Rectal smooth muscle tissue (tissue), 1 donor: ENCODE data around the gene SSBP4.
"Not testable (repeated sequence)": the region's sequence is repeated elsewhere in the genome, so short reads cannot be mapped to it uniquely, and the experiment has no call there.

Source experiments
- H3K27ac ChIP-seq: one replicate; pipeline ENCODE4 v1.7.0; 2013; ENCODE audit warnings: low read depth, low read length, inconsistent platforms
- H3K27me3 ChIP-seq: one replicate; pipeline ENCODE4 v1.7.0; 2013; ENCODE audit warnings: low read length; ENCODE audit not compliant: control insufficient read depth, insufficient read depth
- H3K36me3 ChIP-seq: one replicate; pipeline ENCODE4 v1.7.0; 2013; ENCODE audit warnings: low read length; ENCODE audit not compliant: control insufficient read depth, insufficient read depth
- H3K4me1 ChIP-seq: one replicate; pipeline ENCODE4 v1.7.0; 2013; ENCODE audit warnings: low read length; ENCODE audit not compliant: control insufficient read depth, insufficient read depth
- H3K4me3 ChIP-seq: one replicate; pipeline ENCODE4 v1.7.0; 2013; ENCODE audit warnings: low read length
- H3K9ac ChIP-seq: one replicate; pipeline ENCODE4 v1.7.0; 2013; ENCODE audit warnings: low read length

The SSBP4 gene

GRCh38 chr19:18419195-18419698 is at the start of gene SSBP4:
Gene SSBP4, plus strand, starts transcription at chr19:18419398. Its CDS starts 251 bp downstream, at chr19:18419649.
- peak within 1 kb of the TSS; percentile 52 for H3K9ac ChIP-seq
- H3K36me3 ChIP-seq, result no peaks in the 10 kb centered on the region
- peaks cover 29% of the 10 kb centered on the region for H3K4me1 ChIP-seq
- H3K27me3 ChIP-seq, result peaks cover 10% of the 10 kb centered on the region
- H3K27ac ChIP-seq, result peak within 1 kb of the TSS; percentile 91
- H3K4me3 ChIP-seq, result peak within 1 kb of the TSS; percentile 80

DNA sequence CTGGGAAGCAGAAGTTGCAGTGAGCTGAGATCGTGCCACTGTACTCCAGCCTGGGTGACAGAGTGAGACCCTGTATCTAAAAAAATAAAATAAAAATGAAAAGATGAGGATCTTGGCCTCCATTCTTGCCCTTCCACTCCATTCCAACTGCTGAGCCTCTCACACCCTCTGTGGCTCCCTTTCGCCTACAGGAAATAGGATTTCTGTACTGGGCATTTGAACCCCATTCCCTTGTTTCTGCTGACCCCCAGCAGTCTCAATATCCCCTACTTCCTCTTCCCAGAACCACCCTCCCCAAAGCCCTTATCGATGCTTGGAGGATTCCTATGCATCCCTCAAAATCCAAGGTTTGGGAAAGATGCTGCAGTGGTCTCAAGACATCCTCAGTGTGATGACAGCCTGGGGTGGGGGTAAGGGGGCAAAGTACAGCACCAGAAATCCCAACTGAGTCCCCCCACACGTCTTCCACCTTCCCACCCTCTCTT is 45.7 kb upstream of the SSBP4 start:
- H3K9ac ChIP-seq, result no peak overlapping the region
- no peaks in the 10 kb centered on the region for H3K36me3 ChIP-seq
- no peak overlapping the region for H3K27ac ChIP-seq
- no peak overlapping the region for H3K4me3 ChIP-seq
- H3K4me1 ChIP-seq, result peaks cover 5% of the 10 kb centered on the region
- H3K27me3 ChIP-seq, result no peaks in the 10 kb centered on the region

DNA sequence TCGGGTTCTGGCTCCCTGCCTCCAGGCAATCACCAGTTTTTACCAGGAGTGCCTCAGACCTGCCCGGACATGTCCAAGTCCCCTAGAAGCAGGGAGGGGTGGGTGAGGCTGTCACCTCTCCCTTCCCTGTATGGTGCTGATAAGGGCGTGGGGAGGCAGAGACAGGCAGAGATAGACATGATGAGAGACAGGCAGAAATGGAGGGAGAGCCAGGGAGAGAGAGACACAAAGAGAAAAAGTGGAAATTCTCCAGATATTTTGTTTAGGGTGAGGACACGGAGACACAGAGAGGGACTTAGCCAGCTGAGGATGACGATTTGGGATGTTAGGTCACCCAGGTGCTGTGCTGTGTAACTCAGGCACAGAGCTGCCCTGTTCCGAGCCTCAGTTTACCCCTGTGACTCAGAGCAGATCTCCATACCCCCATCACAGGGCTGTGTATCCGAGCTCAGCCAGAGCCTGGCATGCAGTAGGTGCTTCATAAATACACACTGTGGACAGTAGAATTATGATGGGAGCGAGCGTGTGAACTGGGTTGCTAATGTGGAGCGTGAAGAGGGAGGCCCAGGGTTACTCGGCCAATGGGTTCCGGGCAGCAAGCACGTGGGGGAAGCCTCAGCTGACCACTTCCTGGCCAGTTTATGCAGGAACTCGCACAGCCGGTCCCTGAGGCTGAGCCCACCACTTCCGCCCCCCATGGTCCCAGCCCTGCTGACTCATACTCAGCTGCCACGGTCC is 45.1 kb upstream of the SSBP4 start:
- no peaks in the 10 kb centered on the region for H3K36me3 ChIP-seq
- no peaks in the 10 kb centered on the region for H3K27me3 ChIP-seq
- no peak overlapping the region for H3K9ac ChIP-seq
- peaks cover 5% of the 10 kb centered on the region for H3K4me1 ChIP-seq
- peak overlapping the region; percentile 11 for H3K4me3 ChIP-seq
- H3K27ac ChIP-seq, result peak overlapping the region; percentile 65

DNA sequence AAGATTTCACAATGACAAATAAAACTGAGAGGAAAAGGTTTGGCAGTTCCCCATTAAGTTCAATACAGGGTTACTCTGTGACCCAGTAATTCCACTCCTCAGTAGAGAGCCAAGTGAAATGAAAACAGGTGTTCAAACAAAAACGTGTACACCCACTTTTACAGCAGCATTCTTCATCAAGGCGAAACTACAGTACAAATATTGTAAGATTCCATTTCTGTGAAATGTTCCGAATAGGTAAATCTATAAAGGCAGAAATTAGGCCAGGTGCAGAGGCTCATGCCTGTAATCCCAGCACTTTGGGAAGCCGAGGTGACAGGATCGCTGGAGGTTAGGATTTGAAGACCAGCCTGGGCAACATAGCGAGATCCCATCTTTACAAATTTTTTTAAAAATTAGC is 42.2 kb upstream of the SSBP4 start:
- H3K9ac ChIP-seq, result no peak overlapping the region
- H3K4me3 ChIP-seq, result no peak overlapping the region
- H3K36me3 ChIP-seq, result no peaks in the 10 kb centered on the region
- H3K27ac ChIP-seq, result no peak overlapping the region
- H3K27me3 ChIP-seq, result no peaks in the 10 kb centered on the region
- peaks cover 12% of the 10 kb centered on the region for H3K4me1 ChIP-seq

GRCh38 chr19:18379803-18380747 is 39.1 kb upstream of the SSBP4 start:
- Histone ChIP-seq H3K9ac (no peak overlapping the region), H3K4me1 (peaks cover 6% of the 10 kb centered on the region), H3K27ac (peak overlapping the region; percentile 45), H3K4me3 (no peak overlapping the region), H3K27me3 (no peaks in the 10 kb centered on the region), H3K36me3 (no peaks in the 10 kb centered on the region)

GRCh38 chr19:18380843-18381242 is 38.4 kb upstream of the SSBP4 start:
- H3K27ac ChIP-seq, result peak overlapping the region; percentile 45
- no peaks in the 10 kb centered on the region for H3K36me3 ChIP-seq
- peaks cover 6% of the 10 kb centered on the region for H3K4me1 ChIP-seq
- H3K9ac ChIP-seq, result no peak overlapping the region
- no peaks in the 10 kb centered on the region for H3K27me3 ChIP-seq
- H3K4me3 ChIP-seq, result no peak overlapping the region

DNA sequence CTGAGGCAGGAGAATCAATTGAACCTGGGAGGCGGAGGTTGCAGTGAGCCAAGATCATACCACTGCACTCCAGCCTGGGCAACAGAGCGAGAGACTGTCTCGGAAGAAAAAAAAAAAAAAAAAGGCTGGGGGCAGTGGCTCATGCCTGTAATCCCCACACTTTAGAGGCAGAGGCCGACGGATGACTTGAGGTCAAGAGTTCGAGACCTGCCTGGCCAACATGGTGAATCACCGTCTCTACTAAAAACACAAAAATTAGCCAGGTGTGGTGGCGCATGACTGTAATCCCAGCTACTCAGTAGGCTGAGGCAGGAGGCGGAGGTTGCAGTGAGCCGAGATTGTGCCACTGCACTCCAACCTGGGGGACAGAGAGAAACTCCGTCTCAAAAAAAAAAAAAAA is 35.6 kb upstream of the SSBP4 start:
- not testable (repeated sequence) for H3K27me3 ChIP-seq, H3K27ac ChIP-seq, H3K36me3 ChIP-seq, H3K4me1 ChIP-seq, H3K4me3 ChIP-seq, H3K9ac ChIP-seq

DNA sequence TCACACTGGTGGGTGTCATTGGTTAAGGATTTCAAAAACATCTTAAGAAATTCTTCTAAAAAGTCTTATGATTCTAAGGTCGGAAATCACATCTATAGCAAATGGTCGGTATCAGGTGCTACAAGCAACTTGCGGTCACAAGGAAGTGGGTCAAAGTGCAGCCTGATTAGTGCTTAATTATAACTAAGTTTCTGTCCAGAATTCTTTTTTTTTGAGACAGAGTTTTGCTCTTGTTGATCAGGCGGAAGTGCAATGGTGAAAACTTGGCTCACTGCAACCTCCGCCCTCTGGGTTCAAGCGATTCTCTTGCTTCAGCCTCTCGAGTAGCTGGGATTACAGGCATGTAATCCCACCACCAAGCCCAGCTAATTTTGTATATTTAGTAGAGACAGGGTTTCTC is 34.4 kb upstream of the SSBP4 start:
- Histone ChIP-seq H3K27ac (no peak overlapping the region), H3K9ac (no peak overlapping the region), H3K4me1 (peaks cover 6% of the 10 kb centered on the region), H3K27me3 (peaks cover 5% of the 10 kb centered on the region), H3K36me3 (no peaks in the 10 kb centered on the region), H3K4me3 (no peak overlapping the region)

- H3K27ac ChIP-seq, result no peak overlapping the region
- no peak overlapping the region for H3K9ac ChIP-seq
- H3K4me3 ChIP-seq, result no peak overlapping the region
Observed at GRCh38 chr19:18385359-18385674, 33.9 kb upstream of the SSBP4 start.

GRCh38 chr19:18385675-18386542 is 33.3 kb upstream of the SSBP4 start, which contains the start of gene GDF15:
Gene GDF15, plus strand, starts transcription at chr19:18386158. Its CDS starts 32 bp downstream, at chr19:18386190.
- H3K4me3 ChIP-seq, result peak within 1 kb of the TSS; percentile 55
- no peak within 1 kb of the TSS for H3K9ac ChIP-seq
- H3K36me3 ChIP-seq, result no peaks in the 10 kb centered on the region
- no peaks in the 10 kb centered on the region for H3K4me1 ChIP-seq
- H3K27me3 ChIP-seq, result peaks cover 5% of the 10 kb centered on the region
- no peak within 1 kb of the TSS for H3K27ac ChIP-seq

More at GRCh38 chr19:18385359-18385674, 33.9 kb upstream of the SSBP4 start:
- H3K27me3 ChIP-seq, result peaks cover 5% of the 10 kb centered on the region
- H3K36me3 ChIP-seq, result no peaks in the 10 kb centered on the region
- peaks cover 3% of the 10 kb centered on the region for H3K4me1 ChIP-seq

DNA sequence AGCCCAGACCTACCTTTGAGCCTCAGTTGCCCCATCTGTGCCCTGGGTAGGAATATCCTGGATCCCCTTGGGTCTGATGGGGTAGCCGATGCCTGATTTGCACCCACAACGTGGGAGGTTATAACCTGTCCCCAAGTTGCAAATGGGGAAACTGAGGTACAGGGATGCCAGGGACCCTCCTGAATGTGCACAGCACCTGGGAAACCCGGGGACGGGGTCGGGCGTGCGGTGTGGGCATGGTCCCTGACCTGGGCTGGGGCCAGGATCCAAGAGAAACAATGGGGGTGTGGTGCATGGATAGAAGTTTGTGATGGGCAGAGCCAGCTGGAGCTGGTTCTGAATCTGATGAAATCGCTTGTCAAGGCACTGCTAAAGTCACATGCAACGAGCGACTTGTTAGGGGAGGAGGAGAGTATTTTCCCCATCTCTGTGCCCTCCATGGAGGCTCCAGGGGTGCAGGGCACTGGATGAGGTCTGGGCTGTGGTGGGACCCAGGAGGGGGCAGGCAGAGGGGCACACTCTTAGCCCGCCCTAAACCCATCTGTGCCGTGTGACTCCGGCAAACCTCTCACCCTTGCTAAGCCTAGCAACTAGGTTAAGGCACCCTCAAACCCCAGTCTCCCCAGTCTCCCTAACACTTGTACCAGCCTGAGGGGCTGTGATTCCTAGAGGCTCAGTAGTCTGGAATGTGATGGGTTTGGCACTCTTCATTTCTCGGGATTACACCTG is 32.5 kb upstream of the SSBP4 start:
- Histone ChIP-seq H3K4me3 (peak overlapping the region; percentile 55), H3K4me1 (no peaks in the 10 kb centered on the region), H3K27ac (no peak overlapping the region)

More for the DNA sequence above, 32.5 kb upstream of the SSBP4 start:
- peaks cover 5% of the 10 kb centered on the region for H3K27me3 ChIP-seq
- no peaks in the 10 kb centered on the region for H3K36me3 ChIP-seq
- H3K9ac ChIP-seq, result no peak overlapping the region
